ENCODE measurements around the gene FAM20B. TPM values are rescaled to one million over a fixed set of nuclear protein-coding genes. Genes with fewer than 3 reads are reported as not detected.

The FAM20B gene
- total RNA-seq, 4 donors from 2014 or later: 39.6 to 60.3 (median 51.6) TPM

GRCh38 chr1:179021873-179022272, 3.8 kb upstream of the FAM20B start:
- no peak for DNase-seq (ENCODE audit: low spot score in 2 of 2)
- Histone ChIP-seq H3K36me3 (no peaks in the 10 kb centered on the region), H3K27me3 (no peaks in the 10 kb centered on the region), H3K9me3 (no peaks in the 10 kb centered on the region), H3K4me1 (peaks cover 0 to 55% (median 10%) of the 10 kb centered on the region in 4 donors), H3K4me3 (peak overlapping the region in 1 of 4 donors; percentile 26), H3K27ac (peak overlapping the region in 3 of 4 donors; percentile 0 to 90 (median 85))
- TF ChIP-seq POLR2A (IDR thresholded peaks at IDR 0.05) (peak in 1 of 2 donors; percentile 18), EP300 (IDR thresholded peaks at IDR 0.05) (peak in 1 of 2 donors; percentile 44), CTCF (IDR thresholded peaks at IDR 0.05) (no peak)
- WGBS, 2 donors: 34 to 45% methylated on average over 6 of the region's 6 CpGs

- whole genome bisulfite sequencing, 2 donors: 57 to 65% methylated on average over 10 of the region's 10 CpGs
- H3K9me3 ChIP-seq: no peaks in the 10 kb centered on the region
- H3K4me3 ChIP-seq: no peak overlapping the region
- DNase-seq (ENCODE audit: low spot score in 2 of 2): no peak
- no peaks in the 10 kb centered on the region for H3K36me3 ChIP-seq
- TF ChIP-seq CTCF (IDR thresholded peaks at IDR 0.05) (no peak), EP300 (IDR thresholded peaks at IDR 0.05) (no peak), POLR2A (IDR thresholded peaks at IDR 0.05) (no peak)
- no peaks in the 10 kb centered on the region for H3K27me3 ChIP-seq
- H3K4me1 ChIP-seq: peaks cover 0 to 54% (median 8%) of the 10 kb centered on the region in 4 donors
- peak overlapping the region in 2 of 4 donors; percentile 29 to 98 for H3K27ac ChIP-seq
Measured at GRCh38 chr1:179023946-179024650, 1.6 kb upstream of the FAM20B start.

GRCh38 chr1:179025975-179026812, 500 bp downstream of the FAM20B start:
- Histone ChIP-seq H3K36me3 (no peaks in the 10 kb centered on the region), H3K4me3 (peak overlapping the region; percentile 91 to 99 (median 96)), H3K27ac (peak overlapping the region; percentile 92 to 98 (median 96)), H3K4me1 (peaks cover 0 to 71% (median 21%) of the 10 kb centered on the region in 4 donors), H3K27me3 (no peaks in the 10 kb centered on the region), H3K9me3 (no peaks in the 10 kb centered on the region)
- peak in 1 of 5 experiments; percentile 38 for TF ChIP-seq CTCF (IDR thresholded peaks at IDR 0.05)
- peak; percentile 8 to 21 for TF ChIP-seq POLR2A (IDR thresholded peaks at IDR 0.05)
- peak in 1 of 2 donors; percentile 47 for TF ChIP-seq EP300 (IDR thresholded peaks at IDR 0.05)
- peak; percentile 26 to 42 for DNase-seq (ENCODE audit: low spot score in 2 of 2)
- 0 to 1% methylated on average over 29 to 33 of the region's 110 CpGs for WGBS, 2 donors

GRCh38 chr1:179026813-179027669, 1.3 kb downstream of the FAM20B start:
- Histone ChIP-seq H3K27ac (peak overlapping the region; percentile 92 to 98 (median 96)), H3K36me3 (no peaks in the 10 kb centered on the region)
- 14% methylated on average over 11 of the region's 11 CpGs for WGBS, 2 donors

More at GRCh38 chr1:179026813-179027669, 1.3 kb downstream of the FAM20B start:
- no peaks in the 10 kb centered on the region for H3K27me3 ChIP-seq
- H3K9me3 ChIP-seq: no peaks in the 10 kb centered on the region
- H3K4me3 ChIP-seq: peak overlapping the region; percentile 91 to 99 (median 96)
- no peak for DNase-seq (ENCODE audit: low spot score in 2 of 2)
- no peak for TF ChIP-seq POLR2A (IDR thresholded peaks at IDR 0.05)
- no peak for TF ChIP-seq CTCF (IDR thresholded peaks at IDR 0.05)
- TF ChIP-seq EP300 (IDR thresholded peaks at IDR 0.05): no peak
- H3K4me1 ChIP-seq: peaks cover 0 to 77% (median 25%) of the 10 kb centered on the region in 4 donors
